Measurements from ENCODE around the gene CPE.

DNA sequence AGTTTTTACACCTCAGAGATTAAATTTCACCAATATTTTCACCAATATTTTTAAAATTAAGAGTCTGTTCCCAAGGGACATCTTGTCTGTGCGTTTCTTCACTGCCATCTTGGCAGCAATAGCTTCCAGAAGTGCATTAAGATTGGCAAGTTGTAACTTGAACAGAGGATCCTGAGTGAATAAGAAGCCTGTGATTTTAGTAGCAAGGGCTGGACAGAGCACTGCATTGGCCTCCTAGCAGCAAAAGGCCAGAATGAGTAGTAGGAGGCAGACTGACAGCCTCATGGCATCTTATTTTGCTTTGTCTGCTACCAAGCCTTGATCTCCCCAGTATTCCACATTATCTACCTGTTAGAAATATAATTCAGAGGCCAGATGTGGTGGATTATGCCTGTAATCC, 138.4 kb downstream of the CPE start:
- TF ChIP-seq, protein P1, sequence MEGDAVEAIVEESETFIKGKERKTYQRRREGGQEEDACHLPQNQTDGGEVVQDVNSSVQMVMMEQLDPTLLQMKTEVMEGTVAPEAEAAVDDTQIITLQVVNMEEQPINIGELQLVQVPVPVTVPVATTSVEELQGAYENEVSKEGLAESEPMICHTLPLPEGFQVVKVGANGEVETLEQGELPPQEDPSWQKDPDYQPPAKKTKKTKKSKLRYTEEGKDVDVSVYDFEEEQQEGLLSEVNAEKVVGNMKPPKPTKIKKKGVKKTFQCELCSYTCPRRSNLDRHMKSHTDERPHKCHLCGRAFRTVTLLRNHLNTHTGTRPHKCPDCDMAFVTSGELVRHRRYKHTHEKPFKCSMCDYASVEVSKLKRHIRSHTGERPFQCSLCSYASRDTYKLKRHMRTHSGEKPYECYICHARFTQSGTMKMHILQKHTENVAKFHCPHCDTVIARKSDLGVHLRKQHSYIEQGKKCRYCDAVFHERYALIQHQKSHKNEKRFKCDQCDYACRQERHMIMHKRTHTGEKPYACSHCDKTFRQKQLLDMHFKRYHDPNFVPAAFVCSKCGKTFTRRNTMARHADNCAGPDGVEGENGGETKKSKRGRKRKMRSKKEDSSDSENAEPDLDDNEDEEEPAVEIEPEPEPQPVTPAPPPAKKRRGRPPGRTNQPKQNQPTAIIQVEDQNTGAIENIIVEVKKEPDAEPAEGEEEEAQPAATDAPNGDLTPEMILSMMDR (IDR thresholded peaks at IDR 0.05; ENCODE audit: low read depth, low read length), result no peak
- no peak for TF ChIP-seq EZH2phosphoT487 (IDR thresholded peaks at IDR 0.05; ENCODE audit: low read depth)
